Measurements from ENCODE around the gene SRSF4. TPM values are rescaled to one million over a fixed set of nuclear protein-coding genes. Genes with fewer than 3 reads are reported as not detected.

Gene SRSF4
- polyA plus RNA-seq, 1 donor from 2014 or later, result 59.7 TPM

DNA sequence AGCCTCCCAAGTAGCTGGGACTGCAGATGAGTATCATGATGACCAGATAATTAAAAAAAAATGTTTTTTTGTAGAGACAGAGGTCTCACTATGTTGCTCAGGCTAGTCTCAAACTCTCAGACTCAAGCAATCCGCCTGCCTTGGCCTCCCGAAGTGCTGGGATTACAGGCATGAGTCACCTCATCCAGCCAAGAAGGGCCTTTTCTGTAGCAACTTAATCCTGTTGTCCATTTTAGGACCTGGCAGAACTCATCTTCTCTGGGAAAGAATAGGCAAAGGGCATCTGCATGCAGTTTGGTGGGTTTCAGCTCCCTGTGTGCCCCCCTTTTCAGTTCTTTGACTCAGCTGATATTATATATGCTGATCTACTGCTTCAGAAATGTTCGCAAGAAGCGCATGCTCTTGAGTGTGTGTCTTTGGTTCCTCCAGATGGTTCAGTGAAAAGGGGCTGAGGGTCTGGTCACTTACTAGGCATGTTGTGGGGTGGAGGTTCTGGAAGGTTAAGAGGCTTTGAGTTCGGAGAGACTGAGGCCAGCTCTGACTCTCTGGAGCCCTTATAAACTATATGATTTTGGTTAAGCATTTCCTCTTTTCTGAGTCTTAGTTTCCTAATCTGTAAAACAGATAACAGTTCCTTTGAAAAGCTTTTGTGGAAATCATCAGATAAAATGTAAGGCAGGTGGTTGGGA is 19.4 kb upstream of the SRSF4 start:
- Histone ChIP-seq H3K27ac (ENCODE audit: low read length) (no peak overlapping the region), H2AFZ (ENCODE audit: low read depth, low read length) (no peak overlapping the region), H3K4me2 (ENCODE audit: low read length) (no peak overlapping the region), H3K9me2 (ENCODE audit: insufficient read depth, low read length) (no peaks in the 10 kb centered on the region), H3K36me3 (ENCODE audit: insufficient read depth, low read length) (no peaks in the 10 kb centered on the region), H3K9me3 (ENCODE audit: low read length) (no peaks in the 10 kb centered on the region), H3K79me2 (replicated peaks; ENCODE audit: insufficient read depth, low read length) (no peaks in the 10 kb centered on the region), H3K27me3 (ENCODE audit: insufficient read depth, low read depth, low read length) (no peaks in the 10 kb centered on the region), H4K20me1 (ENCODE audit: insufficient read depth) (no peaks in the 10 kb centered on the region), H3K9ac (ENCODE audit: low read length) (no peak overlapping the region), H3F3A (ENCODE audit: insufficient read depth, low read length, poor library complexity, severe bottlenecking) (no peaks in the 10 kb centered on the region), H3K4me3 (ENCODE audit: low read length) (no peak overlapping the region)
- no peak for TF ChIP-seq EP300 (conservative IDR thresholded peaks at IDR 0.05; ENCODE audit: poor library complexity, severe bottlenecking)
- TF ChIP-seq EZH2 (IDR thresholded peaks at IDR 0.05; ENCODE audit: borderline replicate concordance, insufficient read depth, low read length, poor library complexity, severe bottlenecking), result no peak
- TF ChIP-seq MXI1 (conservative IDR thresholded peaks at IDR 0.05; ENCODE audit: poor library complexity, severe bottlenecking), result no peak
- no peak for TF ChIP-seq SMC3 (conservative IDR thresholded peaks at IDR 0.05; ENCODE audit: poor library complexity)
- TF ChIP-seq, protein P1, sequence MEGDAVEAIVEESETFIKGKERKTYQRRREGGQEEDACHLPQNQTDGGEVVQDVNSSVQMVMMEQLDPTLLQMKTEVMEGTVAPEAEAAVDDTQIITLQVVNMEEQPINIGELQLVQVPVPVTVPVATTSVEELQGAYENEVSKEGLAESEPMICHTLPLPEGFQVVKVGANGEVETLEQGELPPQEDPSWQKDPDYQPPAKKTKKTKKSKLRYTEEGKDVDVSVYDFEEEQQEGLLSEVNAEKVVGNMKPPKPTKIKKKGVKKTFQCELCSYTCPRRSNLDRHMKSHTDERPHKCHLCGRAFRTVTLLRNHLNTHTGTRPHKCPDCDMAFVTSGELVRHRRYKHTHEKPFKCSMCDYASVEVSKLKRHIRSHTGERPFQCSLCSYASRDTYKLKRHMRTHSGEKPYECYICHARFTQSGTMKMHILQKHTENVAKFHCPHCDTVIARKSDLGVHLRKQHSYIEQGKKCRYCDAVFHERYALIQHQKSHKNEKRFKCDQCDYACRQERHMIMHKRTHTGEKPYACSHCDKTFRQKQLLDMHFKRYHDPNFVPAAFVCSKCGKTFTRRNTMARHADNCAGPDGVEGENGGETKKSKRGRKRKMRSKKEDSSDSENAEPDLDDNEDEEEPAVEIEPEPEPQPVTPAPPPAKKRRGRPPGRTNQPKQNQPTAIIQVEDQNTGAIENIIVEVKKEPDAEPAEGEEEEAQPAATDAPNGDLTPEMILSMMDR (IDR thresholded peaks at IDR 0.05; ENCODE audit: poor library complexity, severe bottlenecking), result no peak
- no peak for TF ChIP-seq RAD21 (conservative IDR thresholded peaks at IDR 0.05)
- TF ChIP-seq TAF1 (IDR thresholded peaks at IDR 0.05; ENCODE audit: low read depth), result no peak
- TF ChIP-seq, protein P2, sequence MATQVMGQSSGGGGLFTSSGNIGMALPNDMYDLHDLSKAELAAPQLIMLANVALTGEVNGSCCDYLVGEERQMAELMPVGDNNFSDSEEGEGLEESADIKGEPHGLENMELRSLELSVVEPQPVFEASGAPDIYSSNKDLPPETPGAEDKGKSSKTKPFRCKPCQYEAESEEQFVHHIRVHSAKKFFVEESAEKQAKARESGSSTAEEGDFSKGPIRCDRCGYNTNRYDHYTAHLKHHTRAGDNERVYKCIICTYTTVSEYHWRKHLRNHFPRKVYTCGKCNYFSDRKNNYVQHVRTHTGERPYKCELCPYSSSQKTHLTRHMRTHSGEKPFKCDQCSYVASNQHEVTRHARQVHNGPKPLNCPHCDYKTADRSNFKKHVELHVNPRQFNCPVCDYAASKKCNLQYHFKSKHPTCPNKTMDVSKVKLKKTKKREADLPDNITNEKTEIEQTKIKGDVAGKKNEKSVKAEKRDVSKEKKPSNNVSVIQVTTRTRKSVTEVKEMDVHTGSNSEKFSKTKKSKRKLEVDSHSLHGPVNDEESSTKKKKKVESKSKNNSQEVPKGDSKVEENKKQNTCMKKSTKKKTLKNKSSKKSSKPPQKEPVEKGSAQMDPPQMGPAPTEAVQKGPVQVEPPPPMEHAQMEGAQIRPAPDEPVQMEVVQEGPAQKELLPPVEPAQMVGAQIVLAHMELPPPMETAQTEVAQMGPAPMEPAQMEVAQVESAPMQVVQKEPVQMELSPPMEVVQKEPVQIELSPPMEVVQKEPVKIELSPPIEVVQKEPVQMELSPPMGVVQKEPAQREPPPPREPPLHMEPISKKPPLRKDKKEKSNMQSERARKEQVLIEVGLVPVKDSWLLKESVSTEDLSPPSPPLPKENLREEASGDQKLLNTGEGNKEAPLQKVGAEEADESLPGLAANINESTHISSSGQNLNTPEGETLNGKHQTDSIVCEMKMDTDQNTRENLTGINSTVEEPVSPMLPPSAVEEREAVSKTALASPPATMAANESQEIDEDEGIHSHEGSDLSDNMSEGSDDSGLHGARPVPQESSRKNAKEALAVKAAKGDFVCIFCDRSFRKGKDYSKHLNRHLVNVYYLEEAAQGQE (IDR thresholded peaks at IDR 0.05; ENCODE audit: borderline replicate concordance), result no peak
- TF ChIP-seq POLR2AphosphoS5 (IDR thresholded peaks at IDR 0.05), result no peak

- Histone ChIP-seq H3K27ac (ENCODE audit: low read length) (no peak overlapping the region), H3K4me2 (ENCODE audit: low read length) (no peak overlapping the region), H3K79me2 (replicated peaks; ENCODE audit: insufficient read depth, low read length) (no peaks in the 10 kb centered on the region), H3K4me3 (ENCODE audit: low read length) (no peak overlapping the region), H3K27me3 (ENCODE audit: insufficient read depth, low read depth, low read length) (no peaks in the 10 kb centered on the region), H3K9me2 (ENCODE audit: insufficient read depth, low read length) (no peaks in the 10 kb centered on the region), H3K9ac (ENCODE audit: low read length) (no peak overlapping the region), H3K9me3 (ENCODE audit: low read length) (no peaks in the 10 kb centered on the region), H3F3A (ENCODE audit: insufficient read depth, low read length, poor library complexity, severe bottlenecking) (no peaks in the 10 kb centered on the region), H2AFZ (ENCODE audit: low read depth, low read length) (no peak overlapping the region), H4K20me1 (ENCODE audit: insufficient read depth) (no peaks in the 10 kb centered on the region), H3K36me3 (ENCODE audit: insufficient read depth, low read length) (no peaks in the 10 kb centered on the region)
- TF ChIP-seq, protein P1 (IDR thresholded peaks at IDR 0.05; ENCODE audit: poor library complexity, severe bottlenecking), result no peak
- TF ChIP-seq MXI1 (conservative IDR thresholded peaks at IDR 0.05; ENCODE audit: poor library complexity, severe bottlenecking), result no peak
- TF ChIP-seq EZH2 (IDR thresholded peaks at IDR 0.05; ENCODE audit: borderline replicate concordance, insufficient read depth, low read length, poor library complexity, severe bottlenecking), result no peak
- TF ChIP-seq SMC3 (conservative IDR thresholded peaks at IDR 0.05; ENCODE audit: poor library complexity), result no peak
- no peak for TF ChIP-seq POLR2AphosphoS5 (IDR thresholded peaks at IDR 0.05)
- no peak for TF ChIP-seq TAF1 (IDR thresholded peaks at IDR 0.05; ENCODE audit: low read depth)
- no peak for TF ChIP-seq EP300 (conservative IDR thresholded peaks at IDR 0.05; ENCODE audit: poor library complexity, severe bottlenecking)
- TF ChIP-seq, protein P2 (IDR thresholded peaks at IDR 0.05; ENCODE audit: borderline replicate concordance), result no peak
- TF ChIP-seq RAD21 (conservative IDR thresholded peaks at IDR 0.05), result no peak
These were observed 16.3 kb upstream of the SRSF4 start for GRCh38 chr1:29197993-29198392.
